ENCODE results near the gene RUFY4. TPM values are rescaled to one million over a fixed set of nuclear protein-coding genes. Genes with fewer than 3 reads are reported as not detected.
"Not testable (repeated sequence)": the region's sequence is repeated elsewhere in the genome, so short reads cannot be mapped to it uniquely, and the experiment has no call there.

Gene RUFY4
- total RNA-seq, 1 donor from 2014 or later = not detected

DNA sequence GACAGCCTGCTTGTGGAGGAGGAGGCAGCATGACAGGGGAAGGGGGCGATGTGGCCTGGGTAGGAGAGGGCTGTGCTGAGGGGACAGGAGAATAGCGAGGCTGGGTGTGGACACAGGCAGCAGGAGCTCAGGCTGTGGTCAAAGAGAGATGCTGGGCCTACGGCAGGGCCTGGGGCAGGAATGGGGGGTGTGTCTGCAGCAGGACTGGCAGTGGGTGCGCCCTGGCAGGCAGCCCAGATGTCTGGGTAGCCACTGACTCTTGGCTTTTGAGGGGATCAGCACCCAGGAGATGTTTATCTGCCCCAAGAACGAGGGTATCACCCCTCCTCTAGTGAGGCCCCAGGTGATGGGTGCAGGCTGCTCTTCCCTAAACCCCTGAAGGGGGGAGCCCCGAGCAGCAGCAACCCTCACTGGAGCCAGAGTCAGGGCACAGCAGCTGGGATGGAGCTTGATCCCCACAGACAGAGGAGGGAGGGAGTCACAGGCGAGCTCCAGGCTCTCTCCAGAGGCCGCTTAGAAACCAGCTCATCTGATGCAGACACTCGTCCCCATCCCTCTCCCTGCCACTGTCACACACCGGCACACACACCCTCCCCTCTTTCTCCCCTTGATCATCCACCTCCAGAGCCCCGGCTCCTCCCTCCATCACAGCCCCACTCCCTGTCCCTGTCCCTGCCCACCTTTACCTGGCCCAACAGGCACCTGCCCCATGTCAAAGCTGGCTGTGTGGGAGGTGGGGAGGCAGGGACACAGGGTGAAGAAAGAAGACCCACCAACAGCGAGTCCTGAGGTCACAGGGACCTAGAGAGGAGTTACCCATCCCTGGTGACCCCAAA, 36.5 kb upstream of the RUFY4 start:
- peaks cover 3% of the 10 kb centered on the region for H3K4me1 Mint-ChIP-seq (ENCODE audit: unreplicated experiment)

GRCh38 chr2:218033208-218033589, 35.9 kb upstream of the RUFY4 start:
- H3K4me3 Mint-ChIP-seq = no peak overlapping the region
- no peak for TF ChIP-seq CTCF (conservative IDR thresholded peaks at IDR 0.05)
- no peak for DNase-seq (ENCODE audit: extremely low spot score, unreplicated experiment)
- no peak overlapping the region for H3K27ac Mint-ChIP-seq
- H3K27me3 Mint-ChIP-seq = peaks cover 51% of the 10 kb centered on the region
- H3K4me1 Mint-ChIP-seq (ENCODE audit: unreplicated experiment) = peaks cover 3% of the 10 kb centered on the region
- no peaks in the 10 kb centered on the region for H3K9me3 Mint-ChIP-seq
- no peaks in the 10 kb centered on the region for H3K36me3 Mint-ChIP-seq

More for the DNA sequence above, 36.5 kb upstream of the RUFY4 start:
- H3K27ac Mint-ChIP-seq = no peak overlapping the region
- no peaks in the 10 kb centered on the region for H3K36me3 Mint-ChIP-seq
- DNase-seq (ENCODE audit: extremely low spot score, unreplicated experiment) = no peak
- no peak for TF ChIP-seq CTCF (conservative IDR thresholded peaks at IDR 0.05)
- no peak overlapping the region for H3K4me3 Mint-ChIP-seq
- peaks cover 48% of the 10 kb centered on the region for H3K27me3 Mint-ChIP-seq
- H3K9me3 Mint-ChIP-seq = no peaks in the 10 kb centered on the region

DNA sequence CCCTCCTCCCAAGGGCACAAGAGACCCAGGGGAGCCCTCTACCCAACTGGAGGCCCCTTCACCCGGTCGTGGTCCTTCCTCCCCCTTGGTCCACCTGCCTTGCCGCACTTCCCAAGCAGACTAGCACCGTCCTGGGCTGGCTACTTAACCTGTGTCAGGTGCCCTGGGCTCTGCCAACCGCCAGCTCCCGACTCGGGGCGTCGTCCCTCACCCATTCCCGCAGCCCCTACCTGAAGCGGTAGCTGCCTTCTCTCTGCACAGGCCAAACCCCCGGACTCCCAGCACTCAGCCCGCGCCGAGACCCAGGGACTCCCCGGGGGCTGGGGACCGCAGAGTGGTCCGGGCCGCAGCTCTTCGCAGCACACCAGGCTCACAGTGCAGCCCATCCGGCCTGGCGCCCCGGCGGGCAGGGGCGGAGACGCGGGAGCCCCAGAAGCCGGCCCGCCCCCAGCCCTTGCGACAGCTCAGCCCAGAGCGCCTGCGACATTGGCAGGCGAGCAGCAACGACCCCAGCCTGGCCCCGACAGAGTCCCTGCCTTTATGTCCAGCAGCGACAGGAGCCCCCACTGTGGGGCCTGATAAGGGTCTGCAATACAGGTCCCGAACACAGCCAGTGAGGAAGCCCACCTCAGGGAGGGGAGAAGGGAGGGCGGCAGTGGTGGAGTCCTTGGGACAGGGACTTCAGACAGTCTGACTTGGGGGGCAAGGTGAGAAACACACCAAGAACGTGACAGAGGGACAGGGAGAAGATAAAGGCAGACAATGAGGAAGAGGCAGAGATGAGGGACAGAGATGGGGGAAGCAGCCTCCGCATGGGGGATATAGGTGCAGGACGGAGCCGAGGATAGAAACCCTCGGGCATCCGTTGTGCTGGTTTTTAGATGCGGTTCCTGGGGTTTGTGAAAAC, 35.2 kb upstream of the RUFY4 start:
- peaks cover 53% of the 10 kb centered on the region for H3K27me3 Mint-ChIP-seq
- no peak for DNase-seq (ENCODE audit: extremely low spot score, unreplicated experiment)
- no peak overlapping the region for H3K27ac Mint-ChIP-seq
- no peaks in the 10 kb centered on the region for H3K36me3 Mint-ChIP-seq
- no peak for TF ChIP-seq CTCF (conservative IDR thresholded peaks at IDR 0.05)
- H3K4me1 Mint-ChIP-seq (ENCODE audit: unreplicated experiment) = peaks cover 3% of the 10 kb centered on the region
- no peaks in the 10 kb centered on the region for H3K9me3 Mint-ChIP-seq
- H3K4me3 Mint-ChIP-seq = peak overlapping the region; percentile 34

DNA sequence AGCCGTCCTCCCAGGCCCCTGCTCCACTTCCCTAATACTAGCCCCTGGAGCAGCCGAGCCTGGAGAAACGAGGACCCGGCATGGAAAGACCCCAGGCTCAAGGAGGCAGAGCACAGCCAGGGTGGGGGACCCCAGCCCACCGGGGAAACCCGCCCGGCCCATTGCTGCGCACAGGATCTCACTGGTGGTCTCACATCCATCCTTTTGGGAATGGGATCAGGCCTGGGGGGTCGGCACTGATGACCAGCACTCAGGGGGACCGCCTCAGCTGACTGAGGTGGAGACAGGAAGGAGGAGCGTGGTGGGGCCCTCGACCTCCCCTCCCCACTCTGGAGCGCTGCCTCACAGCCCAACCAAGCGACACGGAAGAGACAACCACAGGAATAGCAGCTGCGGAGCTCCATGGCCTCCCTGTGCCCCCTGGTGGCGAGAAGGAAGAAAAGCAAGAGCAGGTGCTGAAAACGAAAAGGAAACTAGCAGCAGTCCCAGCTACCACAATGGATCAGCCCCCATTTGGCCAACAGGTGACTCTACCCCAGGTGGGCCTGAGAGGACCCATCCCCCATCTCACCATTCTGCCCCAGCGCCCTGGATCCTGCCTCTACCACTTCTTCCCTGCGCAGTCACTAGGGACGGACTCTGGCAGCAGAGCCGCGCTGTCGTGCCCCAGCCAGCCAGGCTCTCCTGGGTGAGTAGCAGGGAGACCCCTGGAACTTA, 34.4 kb upstream of the RUFY4 start:
- peaks cover 59% of the 10 kb centered on the region for H3K27me3 Mint-ChIP-seq
- peak overlapping the region; percentile 68 for H3K4me3 Mint-ChIP-seq
- H3K36me3 Mint-ChIP-seq; H3K4me1 Mint-ChIP-seq (ENCODE audit: unreplicated experiment); H3K9me3 Mint-ChIP-seq; H3K27ac Mint-ChIP-seq: not testable (repeated sequence)
- TF ChIP-seq CTCF (conservative IDR thresholded peaks at IDR 0.05) = peak; percentile 86
- DNase-seq (ENCODE audit: extremely low spot score, unreplicated experiment) = peak; percentile 77

GRCh38 chr2:218035463-218036100, 33.5 kb upstream of the RUFY4 start:
- TF ChIP-seq CTCF (conservative IDR thresholded peaks at IDR 0.05) = no peak
- Mint-ChIP-seq H3K4me3 (no peak overlapping the region), H3K9me3 (no peaks in the 10 kb centered on the region), H3K27me3 (peaks cover 68% of the 10 kb centered on the region), H3K27ac (no peak overlapping the region), H3K36me3 (no peaks in the 10 kb centered on the region), H3K4me1 (ENCODE audit: unreplicated experiment) (peaks cover 3% of the 10 kb centered on the region)
- DNase-seq (ENCODE audit: extremely low spot score, unreplicated experiment) = no peak
